MM.1S (cell line): ENCODE measurements around the gene TMEM232.

ENCODE experiments used
- CTCF ChIP-seq: fragments of 300-600 bp; sonication (generic); IDR thresholded peaks from 2 replicates; pipeline ENCODE4 v1.5.1; 2016; ENCODE audit warnings: antibody characterized with exemption, low read length, mixed read lengths
- EZH2 ChIP-seq: fragments of 300-600 bp; sonication (generic); optimal IDR thresholded peaks from 2 replicates; pipeline ENCODE3; 2017; ENCODE audit warnings: low read depth, mild to moderate bottlenecking, antibody characterized with exemption, low read length, mixed read lengths
- EZH2phosphoT487 ChIP-seq: fragments of 300-600 bp; sonication (generic); IDR thresholded peaks from 2 replicates; pipeline ENCODE4 v1.6.1; 2018; ENCODE audit warnings: antibody characterized with exemption, low read length

GRCh38 chr5:110702704-110703103 lies 23.8 kb downstream of the TMEM232 start:
- TF ChIP-seq CTCF (no peak), EZH2phosphoT487 (no peak), EZH2 (no peak)
